Measurements from ENCODE around the gene RYR3. TPM values are rescaled to one million over a fixed set of nuclear protein-coding genes. Genes with fewer than 3 reads are reported as not detected.

The RYR3 gene
- total RNA-seq, 5 donors from 2014 or later (not counting 1 experiment from before 2014, with no cell fraction given) = 0.03 to 0.07 (median 0.04) TPM; not detected in 1

GRCh38 chr15:33296856-33297255, 13.9 kb upstream of the RYR3 start:
- WGBS (ENCODE audit: insufficient coverage) = 69% methylated on average over 1 of the region's 2 CpGs
- ChIA-PET POLR2A (no interaction called here), CTCF (no interaction called here)
- Mint-ChIP-seq H3K4me1 (no peaks in the 10 kb centered on the region), H3K27ac (no peak overlapping the region), H3K36me3 (no peaks in the 10 kb centered on the region), H3K4me3 (no peak overlapping the region), H3K27me3 (peaks cover 7 to 16% of the 10 kb centered on the region in 2 donors), H3K9me3 (no peaks in the 10 kb centered on the region)
- H3K4me1 ChIP-seq (ENCODE audit: control insufficient read depth in 1 of 2, extremely low read depth in 1 of 2, insufficient read depth in 2 of 2, low read length in 2 of 2) = no peaks in the 10 kb centered on the region
- DNase-seq (no peak), ATAC-seq (replicated peaks in 1 of 4) (no peak)
- no peak overlapping the region for H3K4me3 ChIP-seq (ENCODE audit: control insufficient read depth in 1 of 2, extremely low read depth in 1 of 2, low read length in 1 of 2)
- H3K27ac ChIP-seq (ENCODE audit: low read length) = no peak overlapping the region
- H3K36me3 ChIP-seq (ENCODE audit: control insufficient read depth in 2 of 2, extremely low read depth in 1 of 2, insufficient read depth in 1 of 2, low read length in 1 of 2) = no peaks in the 10 kb centered on the region
- H3K27me3 ChIP-seq (replicated peaks in 1 of 2; ENCODE audit: control insufficient read depth in 2 of 2, extremely low read depth in 1 of 2, insufficient read depth in 2 of 2, low read length in 1 of 2) = no peaks in the 10 kb centered on the region
- no peaks in the 10 kb centered on the region for H3K9me3 ChIP-seq

- ATAC-seq (replicated peaks in 1 of 4) = no peak
- Mint-ChIP-seq H3K4me3 (no peak overlapping the region), H3K27me3 (peaks cover 11 to 26% of the 10 kb centered on the region in 2 donors), H3K9me3 (no peaks in the 10 kb centered on the region), H3K27ac (no peak overlapping the region), H3K36me3 (no peaks in the 10 kb centered on the region), H3K4me1 (no peaks in the 10 kb centered on the region)
- Histone ChIP-seq H3K27me3 (replicated peaks in 1 of 2; ENCODE audit: control insufficient read depth in 2 of 2, extremely low read depth in 1 of 2, insufficient read depth in 2 of 2, low read length in 1 of 2) (no peaks in the 10 kb centered on the region), H3K36me3 (ENCODE audit: control insufficient read depth in 2 of 2, extremely low read depth in 1 of 2, insufficient read depth in 1 of 2, low read length in 1 of 2) (no peaks in the 10 kb centered on the region), H3K27ac (ENCODE audit: low read length) (no peak overlapping the region), H3K4me1 (ENCODE audit: control insufficient read depth in 1 of 2, extremely low read depth in 1 of 2, insufficient read depth in 2 of 2, low read length in 2 of 2) (no peaks in the 10 kb centered on the region), H3K4me3 (ENCODE audit: control insufficient read depth in 1 of 2, extremely low read depth in 1 of 2, low read length in 1 of 2) (no peak overlapping the region), H3K9me3 (no peaks in the 10 kb centered on the region)
- POLR2A ChIA-PET = no interaction called here
- no CpG with 5 or more reads among the region's 4 CpGs for WGBS (ENCODE audit: insufficient coverage)
- CTCF ChIA-PET = no interaction called here
- DNase-seq = no peak
Measured at GRCh38 chr15:33298631-33299030, 12.1 kb upstream of the RYR3 start.

- Histone ChIP-seq H3K4me3 (ENCODE audit: control insufficient read depth in 1 of 2, extremely low read depth in 1 of 2, low read length in 1 of 2) (no peak overlapping the region), H3K36me3 (ENCODE audit: control insufficient read depth in 2 of 2, extremely low read depth in 1 of 2, insufficient read depth in 1 of 2, low read length in 1 of 2) (no peaks in the 10 kb centered on the region), H3K27ac (ENCODE audit: low read length) (no peak overlapping the region), H3K27me3 (replicated peaks in 1 of 2; ENCODE audit: control insufficient read depth in 2 of 2, extremely low read depth in 1 of 2, insufficient read depth in 2 of 2, low read length in 1 of 2) (peaks cover 9 to 10% of the 10 kb centered on the region in 2 experiments), H3K9me3 (no peaks in the 10 kb centered on the region), H3K4me1 (ENCODE audit: control insufficient read depth in 1 of 2, extremely low read depth in 1 of 2, insufficient read depth in 2 of 2, low read length in 2 of 2) (no peaks in the 10 kb centered on the region)
- DNase-seq (no peak), ATAC-seq (replicated peaks in 1 of 4) (no peak)
- Mint-ChIP-seq H3K4me1 (peaks cover 0 to 2% (median 1%) of the 10 kb centered on the region in 3 donors), H3K27ac (no peak overlapping the region), H3K4me3 (no peak overlapping the region), H3K27me3 (peaks cover 25 to 33% of the 10 kb centered on the region in 2 donors), H3K36me3 (no peaks in the 10 kb centered on the region), H3K9me3 (no peaks in the 10 kb centered on the region)
- ChIA-PET CTCF (no interaction called here), POLR2A (no interaction called here)
- WGBS (ENCODE audit: insufficient coverage) = 64% methylated on average over 2 of the region's 5 CpGs
Measured at GRCh38 chr15:33304924-33305323, 5.8 kb upstream of the RYR3 start.

GRCh38 chr15:33309602-33310276, 1.0 kb upstream of the RYR3 start:
- DNase-seq = no peak

GRCh38 chr15:33311312-33311971, 675 bp downstream of the RYR3 start:
- Mint-ChIP-seq H3K27ac (no peak overlapping the region), H3K4me1 (peaks cover 0 to 13% (median 5%) of the 10 kb centered on the region in 3 donors), H3K36me3 (no peaks in the 10 kb centered on the region), H3K9me3 (no peaks in the 10 kb centered on the region), H3K27me3 (peaks cover 43 to 54% of the 10 kb centered on the region in 2 donors), H3K4me3 (no peak overlapping the region)
- no peak overlapping the region for H3K27ac ChIP-seq (ENCODE audit: low read length)
- H3K9me3 ChIP-seq = no peaks in the 10 kb centered on the region
- ATAC-seq (replicated peaks in 1 of 4) = no peak
- CTCF ChIA-PET = no interaction called here
- DNase-seq = no peak
- POLR2A ChIA-PET = no interaction called here
- H3K27me3 ChIP-seq (replicated peaks in 1 of 2; ENCODE audit: control insufficient read depth in 2 of 2, extremely low read depth in 1 of 2, insufficient read depth in 2 of 2, low read length in 1 of 2) = peaks cover 21 to 29% of the 10 kb centered on the region in 2 experiments
- no peaks in the 10 kb centered on the region for H3K4me1 ChIP-seq (ENCODE audit: control insufficient read depth in 1 of 2, extremely low read depth in 1 of 2, insufficient read depth in 2 of 2, low read length in 2 of 2)
- whole genome bisulfite sequencing (ENCODE audit: insufficient coverage) = 8% methylated on average over 26 of the region's 38 CpGs
- H3K36me3 ChIP-seq (ENCODE audit: control insufficient read depth in 2 of 2, extremely low read depth in 1 of 2, insufficient read depth in 1 of 2, low read length in 1 of 2) = no peaks in the 10 kb centered on the region
- no peak overlapping the region for H3K4me3 ChIP-seq (ENCODE audit: control insufficient read depth in 1 of 2, extremely low read depth in 1 of 2, low read length in 1 of 2)

More at GRCh38 chr15:33309602-33310276, 1.0 kb upstream of the RYR3 start:
- H3K36me3 Mint-ChIP-seq = no peaks in the 10 kb centered on the region
- H3K4me3 Mint-ChIP-seq = peak overlapping the region in 1 of 3 donors; percentile 42
- peaks cover 24 to 31% of the 10 kb centered on the region in 2 experiments for H3K27me3 ChIP-seq (replicated peaks in 1 of 2; ENCODE audit: control insufficient read depth in 2 of 2, extremely low read depth in 1 of 2, insufficient read depth in 2 of 2, low read length in 1 of 2)
- no peak overlapping the region for H3K27ac ChIP-seq (ENCODE audit: low read length)
- no peak overlapping the region for H3K27ac Mint-ChIP-seq
- WGBS (ENCODE audit: insufficient coverage) = 63% methylated on average over 2 of the region's 7 CpGs
- H3K4me1 ChIP-seq (ENCODE audit: control insufficient read depth in 1 of 2, extremely low read depth in 1 of 2, insufficient read depth in 2 of 2, low read length in 2 of 2) = no peaks in the 10 kb centered on the region
- no peaks in the 10 kb centered on the region for H3K9me3 ChIP-seq
- H3K4me1 Mint-ChIP-seq = peaks cover 0 to 13% (median 5%) of the 10 kb centered on the region in 3 donors
- ATAC-seq (replicated peaks in 1 of 4) = no peak
- POLR2A ChIA-PET = no interaction called here
- no peaks in the 10 kb centered on the region for H3K9me3 Mint-ChIP-seq
- peaks cover 42 to 50% of the 10 kb centered on the region in 2 donors for H3K27me3 Mint-ChIP-seq
- CTCF ChIA-PET = no interaction called here
- H3K4me3 ChIP-seq (ENCODE audit: control insufficient read depth in 1 of 2, extremely low read depth in 1 of 2, low read length in 1 of 2) = no peak overlapping the region
- H3K36me3 ChIP-seq (ENCODE audit: control insufficient read depth in 2 of 2, extremely low read depth in 1 of 2, insufficient read depth in 1 of 2, low read length in 1 of 2) = no peaks in the 10 kb centered on the region

GRCh38 chr15:33313491-33313890, 2.7 kb downstream of the RYR3 start:
- Histone ChIP-seq H3K9me3 (no peaks in the 10 kb centered on the region), H3K4me1 (ENCODE audit: control insufficient read depth in 1 of 2, extremely low read depth in 1 of 2, insufficient read depth in 2 of 2, low read length in 2 of 2) (no peaks in the 10 kb centered on the region), H3K27me3 (replicated peaks in 1 of 2; ENCODE audit: control insufficient read depth in 2 of 2, extremely low read depth in 1 of 2, insufficient read depth in 2 of 2, low read length in 1 of 2) (peaks cover 21 to 29% of the 10 kb centered on the region in 2 experiments), H3K36me3 (ENCODE audit: control insufficient read depth in 2 of 2, extremely low read depth in 1 of 2, insufficient read depth in 1 of 2, low read length in 1 of 2) (no peaks in the 10 kb centered on the region), H3K27ac (ENCODE audit: low read length) (no peak overlapping the region), H3K4me3 (ENCODE audit: control insufficient read depth in 1 of 2, extremely low read depth in 1 of 2, low read length in 1 of 2) (no peak overlapping the region)
- H3K36me3 Mint-ChIP-seq = no peaks in the 10 kb centered on the region
- H3K4me3 Mint-ChIP-seq = no peak overlapping the region
- H3K27ac Mint-ChIP-seq = no peak overlapping the region
- H3K27me3 Mint-ChIP-seq = peaks cover 53 to 61% of the 10 kb centered on the region in 2 donors
- ATAC-seq (replicated peaks in 1 of 4) (no peak), DNase-seq (no peak)
- H3K9me3 Mint-ChIP-seq = no peaks in the 10 kb centered on the region
- CTCF ChIA-PET = no interaction called here
- WGBS (ENCODE audit: insufficient coverage) = no CpG with 5 or more reads among the region's 1 CpG
- peaks cover 0 to 13% (median 5%) of the 10 kb centered on the region in 3 donors for H3K4me1 Mint-ChIP-seq
- POLR2A ChIA-PET = no interaction called here
